Activated effector memory CD4-positive, alpha-beta T cell treated with Interleukin-2 at 50 U/mL for 16 hours (primary cell): ENCODE results near the gene S100A14.
"Not testable (repeated sequence)": the region's sequence is repeated elsewhere in the genome, so short reads cannot be mapped to it uniquely, and the experiment has no call there.

ENCODE experiments used
- DNase-seq: peaks from one replicate; pipeline ENCODE4 v3.0.0-alpha.2; 2020

The S100A14 gene

DNA sequence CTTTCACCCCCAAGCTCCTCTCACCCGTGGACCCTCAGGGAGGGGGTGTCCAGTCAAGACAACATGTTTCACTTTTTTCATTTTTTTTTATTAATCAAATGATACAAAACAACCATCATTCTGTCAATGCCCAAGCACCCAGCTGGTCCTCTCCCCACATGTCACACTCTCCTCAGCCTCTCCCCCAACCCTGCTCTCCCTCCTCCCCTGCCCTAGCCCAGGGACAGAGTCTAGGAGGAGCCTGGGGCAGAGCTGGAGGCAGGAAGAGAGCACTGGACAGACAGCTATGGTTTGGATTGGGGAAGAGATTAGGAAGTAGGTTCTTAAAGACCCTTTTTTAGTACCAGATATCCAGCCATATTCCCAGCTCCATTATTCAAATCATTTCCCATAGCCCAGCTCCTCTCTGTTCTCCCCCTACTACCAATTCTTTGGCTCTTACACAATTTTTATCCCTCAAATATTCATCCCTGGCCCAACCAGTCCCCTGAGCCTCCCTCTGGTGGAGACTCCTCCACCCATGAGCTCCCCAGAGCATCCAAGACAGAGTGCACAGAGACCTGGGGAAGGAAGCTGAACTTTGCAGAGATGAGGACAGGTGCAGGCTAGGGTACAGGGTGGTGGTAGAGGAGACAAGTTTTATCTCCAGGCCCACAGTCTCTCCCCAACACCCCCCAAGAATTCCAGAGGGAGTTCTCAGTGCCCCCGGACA is 1.8 kb downstream of the S100A14 start:
- no peak for DNase-seq

GRCh38 chr1:153613406-153613805 is 2.7 kb downstream of the S100A14 start:
- DNase-seq: no peak

DNA sequence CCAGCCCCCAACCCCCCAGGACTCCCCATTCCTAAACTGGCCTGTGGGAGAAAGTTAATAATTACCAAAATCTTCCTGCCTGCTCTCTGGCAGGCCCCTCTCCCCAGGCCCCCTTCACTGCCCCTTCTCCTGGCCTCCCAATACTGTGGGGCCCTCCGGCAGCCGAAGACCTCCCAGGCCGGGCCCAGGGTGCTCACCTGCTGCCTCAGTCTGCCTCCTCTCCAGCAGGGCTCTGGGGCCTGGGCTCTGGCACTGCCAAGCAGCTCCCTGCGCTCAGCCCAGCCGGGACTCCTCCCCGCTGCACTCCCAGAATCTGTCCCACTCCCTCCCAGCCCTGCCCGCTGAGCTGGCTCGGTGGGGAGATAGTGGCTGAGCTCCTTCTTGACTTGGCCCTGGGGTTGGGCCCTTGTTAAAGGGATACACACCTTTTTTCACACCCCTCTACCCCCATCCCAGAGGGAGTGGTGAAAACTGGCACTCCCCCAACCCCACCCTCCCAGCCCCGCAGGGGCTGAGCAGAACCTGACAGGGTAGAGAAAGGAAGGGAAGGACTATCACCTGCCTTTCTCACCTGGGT is 3.3 kb downstream of the S100A14 start, which contains the start of gene S100A16:
Gene S100A16, minus strand, starts transcription at position 383 of the 577 bp plus-strand sequence. CDS start 4,986 bp downstream, outside the sequence.
- no peak for DNase-seq

DNA sequence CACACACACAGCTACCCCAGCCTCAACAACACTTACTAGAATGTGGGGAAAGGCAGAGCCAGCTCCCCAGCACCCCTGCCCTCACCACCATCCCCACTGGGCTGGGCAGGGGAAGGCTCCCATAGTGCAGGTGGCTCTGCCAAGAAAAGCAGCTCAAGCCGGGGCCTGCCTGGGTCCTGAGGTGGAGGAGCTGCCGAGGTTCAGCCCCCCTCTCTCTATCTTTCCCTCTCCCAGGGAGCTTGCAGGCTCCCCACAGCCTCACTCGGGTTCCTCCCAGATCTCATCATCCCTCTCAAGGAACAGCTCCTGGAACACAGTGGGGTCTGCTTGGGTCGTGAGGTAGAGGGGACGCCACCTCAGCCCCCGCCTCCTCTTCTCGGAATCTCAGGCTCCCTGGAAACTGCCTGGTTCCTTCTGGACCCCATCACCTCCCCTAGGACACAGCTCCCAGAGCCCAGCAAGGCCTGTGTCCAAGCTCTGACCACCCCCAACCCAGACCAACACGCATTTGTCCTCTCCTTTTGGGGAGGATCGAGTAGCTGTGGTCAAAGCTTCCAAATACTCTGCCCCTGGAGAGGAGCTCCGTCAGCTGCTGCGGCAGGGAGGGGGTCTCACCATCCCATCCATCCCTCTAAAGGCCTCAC is 3.9 kb downstream of the S100A14 start:
- DNase-seq: no peak

- no peak for DNase-seq
Observed at GRCh38 chr1:153611356-153611755, 4.8 kb downstream of the S100A14 start.

GRCh38 chr1:153610811-153611301 is 5.3 kb downstream of the S100A14 start:
- no peak for DNase-seq

DNA sequence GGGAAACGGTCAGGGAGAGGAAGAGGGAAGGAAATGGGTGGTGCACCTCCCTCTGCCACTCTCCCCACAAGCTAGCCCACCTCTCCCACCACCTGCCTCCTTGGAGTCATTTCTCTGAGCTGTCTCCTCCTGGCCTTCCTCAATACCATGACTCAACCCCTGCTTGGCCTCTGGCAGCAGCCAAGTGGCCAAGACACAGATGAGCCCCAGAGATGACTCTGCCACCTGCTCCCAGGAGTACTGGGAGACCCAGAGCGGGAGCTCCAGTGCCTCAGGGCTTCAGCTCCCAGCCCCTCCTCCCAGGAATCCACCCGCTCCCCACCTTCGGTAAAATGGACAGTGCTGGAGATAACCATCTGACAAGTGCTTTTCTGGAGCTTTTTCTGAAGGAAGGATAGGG is 5.8 kb downstream of the S100A14 start:
- no peak for DNase-seq

GRCh38 chr1:153609585-153609907 is 6.6 kb downstream of the S100A14 start:
- no peak for DNase-seq

DNA sequence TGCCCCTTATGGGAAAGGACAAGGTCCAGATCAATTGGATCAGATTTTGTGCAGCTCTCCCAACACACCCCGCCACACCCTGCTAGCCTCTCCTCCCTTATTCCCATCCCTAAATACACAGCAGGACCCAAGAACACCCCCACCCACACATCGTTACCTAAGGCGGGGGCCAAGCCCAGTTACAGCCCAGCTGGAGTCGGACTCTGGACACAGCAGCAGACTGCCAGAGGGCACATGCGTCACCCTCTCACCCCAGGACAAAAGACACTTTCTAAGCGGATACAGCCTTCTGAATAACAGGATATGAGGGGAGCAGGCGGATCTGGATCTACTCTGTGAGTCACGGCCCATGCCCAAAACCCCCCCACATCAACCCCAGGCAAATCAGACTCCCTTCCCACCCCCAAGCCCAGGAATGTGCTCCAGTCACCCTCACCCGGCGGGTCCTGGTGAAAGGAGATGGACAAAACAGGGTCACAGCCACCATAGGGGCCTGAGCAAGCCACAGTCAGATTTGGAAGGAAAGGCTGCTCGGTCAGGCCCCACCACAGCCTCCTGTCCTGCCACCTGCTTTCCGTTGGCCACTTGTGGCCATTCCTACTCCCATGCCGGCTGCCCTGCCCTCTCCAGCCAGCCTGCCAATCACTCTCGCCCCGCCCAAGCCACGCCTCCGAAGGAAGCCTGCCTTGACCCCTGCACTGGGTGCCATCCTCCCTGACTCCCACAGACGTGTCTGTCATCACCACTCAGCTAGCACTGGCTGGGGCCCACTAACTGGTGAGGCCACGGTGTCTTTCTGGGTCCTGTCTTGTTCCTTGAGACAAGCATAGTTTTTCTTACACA is 7.2 kb downstream of the S100A14 start:
- DNase-seq: no peak

DNA sequence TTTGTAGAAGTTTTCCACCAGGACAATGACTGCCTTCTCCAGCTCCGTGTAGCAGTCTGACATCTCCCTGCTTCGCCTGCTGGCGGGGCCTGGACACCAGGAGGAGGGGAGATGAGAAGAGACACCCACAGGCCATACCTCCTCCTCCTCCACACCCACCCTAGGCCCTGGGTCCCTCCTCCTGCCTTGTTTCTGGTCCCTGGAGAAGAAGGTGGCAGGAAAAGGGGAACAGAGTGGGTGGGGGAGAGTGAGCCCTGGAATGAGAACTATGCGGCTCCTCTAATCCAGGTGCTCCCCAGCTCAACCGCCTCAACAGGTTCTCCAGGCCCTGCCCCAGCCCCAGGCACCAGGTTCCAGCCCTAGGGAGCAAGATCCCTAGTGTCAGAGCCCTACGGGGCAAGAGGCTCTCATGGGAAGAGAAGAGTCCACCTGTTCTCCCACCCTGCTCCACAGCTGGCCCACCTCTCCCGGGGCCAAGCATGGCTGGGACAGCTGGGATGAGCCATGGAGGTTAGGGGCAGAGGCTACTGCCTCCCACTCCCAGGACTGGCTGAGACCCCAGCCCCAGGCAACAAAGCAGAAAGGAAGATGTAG is 7.9 kb downstream of the S100A14 start:
- DNase-seq: no peak

GRCh38 chr1:153607381-153607780 is 8.7 kb downstream of the S100A14 start:
- DNase-seq: no peak

DNA sequence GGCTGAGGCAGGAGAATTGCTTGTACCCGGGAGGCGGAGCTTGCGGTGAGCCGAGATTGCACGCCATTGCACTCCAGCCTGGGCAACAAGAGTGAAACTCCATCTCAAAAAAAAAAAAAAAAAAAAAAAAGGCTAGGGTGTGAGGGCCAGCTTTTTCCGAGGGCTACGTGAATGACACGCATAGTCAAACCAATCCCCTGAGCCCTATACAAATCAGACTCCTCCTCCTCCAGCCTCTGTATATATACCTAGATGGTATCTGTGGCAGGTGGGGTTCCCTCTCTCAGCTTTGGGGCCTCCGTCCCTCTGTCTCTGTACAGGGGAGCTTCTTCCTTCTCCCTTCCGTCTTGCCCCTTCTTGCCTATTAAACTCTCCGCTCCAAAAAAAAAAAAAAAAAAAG is 9.9 kb downstream of the S100A14 start:
- no peak for DNase-seq

- no peak for DNase-seq
Observed at GRCh38 chr1:153602749-153603148, 13.4 kb downstream of the S100A14 start.

DNA sequence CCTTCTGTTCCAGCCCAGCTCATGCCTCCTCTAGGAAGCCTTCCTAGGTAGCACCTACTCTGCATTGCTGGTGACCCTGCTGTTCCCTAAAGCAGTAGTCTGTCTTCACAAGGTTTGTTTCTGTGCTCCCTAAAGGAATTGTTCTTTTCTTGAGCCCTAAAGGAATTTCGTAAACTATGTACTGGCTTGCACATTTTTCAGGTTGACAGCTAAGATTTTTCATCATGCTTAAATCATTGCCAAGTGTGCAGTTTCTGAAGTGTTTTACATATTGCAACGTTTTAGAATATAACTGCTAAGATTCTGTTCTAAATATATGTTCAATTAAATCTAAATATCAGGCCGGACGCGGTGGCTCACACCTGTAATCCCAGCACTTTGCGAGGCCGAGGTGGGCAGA is 16.3 kb downstream of the S100A14 start:
- no peak for DNase-seq

DNA sequence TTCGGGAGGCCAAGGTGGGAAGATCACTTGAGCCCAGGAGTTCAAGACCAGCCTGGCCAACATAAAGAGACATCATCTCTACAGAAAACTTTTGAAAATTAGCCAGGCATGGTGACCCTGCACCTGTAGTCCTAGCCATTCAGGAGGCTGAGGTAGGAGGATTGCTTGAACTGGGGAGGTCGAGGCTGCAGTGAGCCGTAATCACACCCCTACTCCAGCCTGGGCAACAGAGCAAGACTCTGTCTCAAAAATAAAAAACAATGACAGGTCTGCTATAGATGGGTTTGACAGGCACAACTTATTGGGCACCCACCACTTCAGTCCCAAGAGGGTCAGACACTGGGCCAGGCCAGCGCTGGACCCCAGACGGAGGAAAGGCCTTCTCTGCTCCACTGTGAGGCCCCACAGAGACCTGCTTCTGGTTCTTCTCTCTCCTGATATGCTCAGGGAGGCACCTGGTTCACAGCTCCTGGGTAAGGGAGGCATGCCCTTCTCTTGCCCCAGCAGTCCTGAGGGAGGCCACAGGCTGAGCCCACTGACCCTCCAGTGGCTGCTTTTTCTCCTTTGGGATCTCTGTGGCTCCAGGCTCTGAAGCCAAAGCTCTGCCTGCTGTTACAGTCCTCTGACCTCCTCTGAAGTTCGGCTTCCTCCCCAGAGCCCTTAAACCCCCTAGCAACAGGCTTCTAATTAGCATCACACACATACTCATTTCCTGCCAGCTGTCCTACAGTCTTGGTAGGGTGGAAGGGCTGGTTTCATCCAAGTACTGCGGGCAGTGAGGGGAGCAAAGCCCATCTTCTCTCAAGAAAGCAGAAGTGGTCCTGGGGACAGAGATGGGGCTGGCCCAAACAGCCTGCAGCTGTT is 17.6 kb downstream of the S100A14 start:
- no peak for DNase-seq

GRCh38 chr1:153597206-153597605 is 18.9 kb downstream of the S100A14 start:
- no peak for DNase-seq

- no peak for DNase-seq
Observed at GRCh38 chr1:153592748-153593147, 23.4 kb downstream of the S100A14 start.

DNA sequence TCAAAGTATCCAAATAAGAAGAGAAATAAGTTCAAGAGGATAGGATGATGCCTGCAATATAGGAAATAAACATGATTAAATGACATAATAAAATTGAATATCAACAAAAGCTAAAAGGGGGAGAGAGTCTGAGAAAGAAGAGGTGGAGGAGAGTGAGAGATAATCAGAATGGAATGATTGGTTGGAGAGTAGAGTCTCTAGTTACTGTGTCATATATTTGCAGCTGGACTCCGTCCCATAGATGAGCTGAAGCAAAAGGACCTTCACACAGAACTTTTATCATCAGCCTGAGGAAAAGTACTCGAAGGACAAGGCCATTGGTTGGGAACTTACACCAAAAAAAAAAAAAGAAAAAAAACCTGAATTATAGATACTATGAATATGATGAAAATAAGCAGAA is 27.6 kb downstream of the S100A14 start:
- DNase-seq: no peak

GRCh38 chr1:153588033-153588432 is 28.1 kb downstream of the S100A14 start:
- not testable (repeated sequence) for DNase-seq

DNA sequence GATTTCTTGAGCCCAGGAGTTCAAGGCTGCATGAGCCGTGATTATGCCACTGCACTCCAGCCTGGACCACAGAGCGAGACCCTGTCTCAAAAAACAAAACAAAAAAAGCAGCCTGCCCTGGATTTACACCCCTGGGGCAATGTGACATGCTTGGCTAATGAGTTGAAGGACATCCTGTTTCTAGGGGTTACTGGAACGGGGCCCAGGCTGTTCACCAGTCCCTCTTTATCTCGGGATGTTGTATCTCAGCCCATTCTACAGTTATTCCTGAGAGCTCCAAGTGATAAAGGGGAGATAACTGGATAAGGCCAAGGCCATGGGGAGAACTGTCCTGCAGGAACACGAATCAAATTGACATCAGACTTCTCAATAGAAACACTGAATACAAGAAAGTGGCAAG is 28.8 kb downstream of the S100A14 start:
- DNase-seq: no peak

GRCh38 chr1:153586347-153586746 is 29.8 kb downstream of the S100A14 start:
- DNase-seq: no peak

DNA sequence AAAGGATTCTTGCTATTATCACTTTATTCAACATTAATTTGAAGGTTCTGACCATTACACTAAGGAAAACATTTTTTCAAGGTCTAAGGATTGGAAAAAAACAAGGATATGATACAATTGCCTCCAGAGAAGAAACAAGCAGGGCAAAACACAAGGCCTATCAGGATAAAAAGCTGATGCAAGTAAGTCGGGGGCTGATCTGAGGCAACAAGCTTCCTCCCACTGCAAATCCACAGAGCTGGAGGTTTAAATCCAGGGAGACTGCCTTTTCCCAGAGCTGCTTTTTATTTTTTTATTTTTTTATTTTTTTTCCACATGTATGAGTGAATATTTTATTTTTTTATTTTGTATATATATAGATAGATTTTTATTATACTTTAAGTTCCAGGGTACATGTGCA is 31.1 kb downstream of the S100A14 start:
- no peak for DNase-seq
